Measurements from ENCODE around the gene RPL35. TPM values are rescaled to one million over a fixed set of nuclear protein-coding genes. Genes with fewer than 3 reads are reported as not detected.

RPL35 gene
- total and polyA plus RNA-seq, 2 of the 8 experiments (the other 6 are each of a cell fraction or from before 2014, with no cell fraction given), result 1,831 to 2,448 TPM

DNA sequence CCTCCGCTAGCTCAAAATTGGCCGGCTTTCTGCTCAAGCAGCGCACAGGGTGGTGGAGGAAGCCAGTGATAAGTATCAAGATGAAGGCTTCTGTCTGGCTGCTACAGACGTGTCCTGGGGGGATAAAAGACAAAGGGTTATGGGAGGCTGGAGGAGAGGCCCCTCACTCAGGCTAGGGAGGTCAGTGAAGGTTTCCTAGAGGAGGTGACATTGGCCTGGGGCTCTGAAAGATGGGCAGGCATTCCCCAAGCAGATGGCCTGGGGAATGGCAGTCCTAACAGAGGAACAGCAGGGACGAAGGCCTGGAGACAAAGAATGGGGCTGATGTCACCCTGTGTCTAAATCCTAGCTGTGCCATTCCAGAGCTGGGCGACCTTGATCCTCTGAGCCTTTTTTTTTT, 52.5 kb downstream of the RPL35 start:
- Histone ChIP-seq H3K4me1 (replicated peaks in 1 of 4; ENCODE audit: control insufficient read depth in 3 of 4, insufficient read depth in 4 of 4, low read length in 3 of 4) (peaks cover 10 to 25% (median 16%) of the 10 kb centered on the region in 4 experiments), H4K20me1 (replicated peaks in 1 of 2; ENCODE audit: control insufficient read depth in 1 of 2, insufficient read depth in 2 of 2, low read length in 2 of 2) (no peaks in the 10 kb centered on the region), H3K4ac (replicated peaks; ENCODE audit: insufficient read length, low read depth, low read length) (no peak overlapping the region), H3K9me3 (ENCODE audit: insufficient read depth in 2 of 2, low read depth in 1 of 2, low read length in 1 of 2) (no peaks in the 10 kb centered on the region), H2AK5ac (ENCODE audit: low read depth, low read length) (no peak overlapping the region), H2BK20ac (ENCODE audit: low read length) (no peak overlapping the region), H3K18ac (ENCODE audit: extremely low read depth, low read length) (no peak overlapping the region), H2AFZ (ENCODE audit: low read length) (no peak overlapping the region), H3K23me2 (ENCODE audit: low read depth, low read length) (peaks cover 2% of the 10 kb centered on the region; the same call in 1 of the 2 replicates), H3K23ac (ENCODE audit: insufficient read length) (no peak overlapping the region), H2BK5ac (ENCODE audit: low read depth, low read length) (no peak overlapping the region), H3K27ac (ENCODE audit: low read depth, low read length) (no peak overlapping the region), H3K4me2 (ENCODE audit: insufficient read depth in 1 of 2, low read depth in 2 of 2, low read length in 2 of 2) (no peak overlapping the region), H3K14ac (ENCODE audit: insufficient read length) (no peak overlapping the region), H3K56ac (replicated peaks; ENCODE audit: insufficient read length, low read depth, low read length) (no peak overlapping the region), H3K79me1 (ENCODE audit: low read depth, low read length) (no peaks in the 10 kb centered on the region), H3K27me3 (replicated peaks in 1 of 4; ENCODE audit: control insufficient read depth in 3 of 4, extremely low read depth in 1 of 4, insufficient read depth in 3 of 4, low read length in 3 of 4) (no peaks in the 10 kb centered on the region), H4K5ac (ENCODE audit: insufficient read length, low read depth, low read length) (no peak overlapping the region), H3K9ac (replicated peaks in 1 of 4; ENCODE audit: extremely low read depth in 1 of 4, low read depth in 3 of 4, low read length in 3 of 4) (no peak overlapping the region), H4K91ac (replicated peaks; ENCODE audit: insufficient read length, low read length) (no peak overlapping the region), H2BK120ac (replicated peaks; ENCODE audit: low read depth, low read length) (no peak overlapping the region), H2BK15ac (ENCODE audit: low read length) (no peak overlapping the region), H4K8ac (ENCODE audit: extremely low read depth, insufficient read depth, low read length) (no peak overlapping the region; the same call in 1 of the 2 replicates), H3K36me3 (ENCODE audit: control insufficient read depth in 2 of 4, insufficient read depth in 4 of 4, low read length in 3 of 4) (no peaks in the 10 kb centered on the region), H3K79me2 (ENCODE audit: control insufficient read depth in 1 of 2, insufficient read depth in 2 of 2, low read length in 2 of 2) (no peaks in the 10 kb centered on the region), H2BK12ac (ENCODE audit: low read depth, low read length) (no peak overlapping the region), H3K4me3 (ENCODE audit: extremely low read depth in 1 of 4, insufficient read depth in 2 of 4, low read depth in 3 of 4, low read length in 4 of 4) (no peak overlapping the region)
- ChIA-PET CTCF (ENCODE audit: partially characterized antibody) (interaction anchor here (0.7 to 65.2 kb wide), 6 partner anchors 14 to 563 kb away, joined by 3 to 1529 read pairs (median 24); partner anchors contain the start of genes ARPC5L, NR6A1, OLFML2A and RPL35), POLR2A (ENCODE audit: partially characterized antibody) (interaction anchor here (4.2 to 5.9 kb wide), 2 partner anchors 9 to 53 kb away, joined by 18 to 23 read pairs; partner anchors contain the start of genes ARPC5L and RPL35)
- WGBS, 2 experiments (ENCODE audit: extremely low coverage in 1 of 2, insufficient coverage in 1 of 2, insufficient read length in 1 of 2, insufficient replicate concordance in 2 of 2, low coverage in 1 of 2, low lambda C conversion rate in 2 of 2, missing lambda C conversion rate in 1 of 2), result 94% methylated on average over 6 of the region's 6 CpGs; no CpG with 5 or more reads in 1 of the 2 experiments
- no peak for FAIRE-seq
- DNase-seq (ENCODE audit: low read depth in 1 of 2, low spot score in 2 of 2), result no peak
- TF ChIP-seq GTF2F1 (IDR thresholded peaks at IDR 0.05; ENCODE audit: borderline replicate concordance, low read depth, low read length), result no peak
- TF ChIP-seq SUZ12 (IDR thresholded peaks at IDR 0.05; ENCODE audit: low read length), result no peak
- TF ChIP-seq KDM4A (IDR thresholded peaks at IDR 0.05; ENCODE audit: low read depth, low read length, severe bottlenecking), result no peak
- TF ChIP-seq CHD2 (IDR thresholded peaks at IDR 0.05; ENCODE audit: low read length), result no peak
- TF ChIP-seq SP1 (IDR thresholded peaks at IDR 0.05; ENCODE audit: low read depth, low read length), result no peak
- TF ChIP-seq USF2 (IDR thresholded peaks at IDR 0.05; ENCODE audit: low read length), result no peak
